Activated CD4-positive, alpha-beta T cell treated with anti-CD3 and anti-CD28 coated beads, Interleukin-2, amount 50 U/mL, for 24 hours (primary cell): Measurements from ENCODE around the gene CHI3L1.
"Not testable (repeated sequence)": the region's sequence is repeated elsewhere in the genome, so short reads cannot be mapped to it uniquely, and the experiment has no call there.

Experiments
- DNase-seq, 2 donors: peaks; one replicate each; pipeline ENCODE4 v3.0.0-alpha.2; 2020; ENCODE audit warnings: low read depth in 1 of 2, low spot score in 1 of 2

The CHI3L1 gene

DNA sequence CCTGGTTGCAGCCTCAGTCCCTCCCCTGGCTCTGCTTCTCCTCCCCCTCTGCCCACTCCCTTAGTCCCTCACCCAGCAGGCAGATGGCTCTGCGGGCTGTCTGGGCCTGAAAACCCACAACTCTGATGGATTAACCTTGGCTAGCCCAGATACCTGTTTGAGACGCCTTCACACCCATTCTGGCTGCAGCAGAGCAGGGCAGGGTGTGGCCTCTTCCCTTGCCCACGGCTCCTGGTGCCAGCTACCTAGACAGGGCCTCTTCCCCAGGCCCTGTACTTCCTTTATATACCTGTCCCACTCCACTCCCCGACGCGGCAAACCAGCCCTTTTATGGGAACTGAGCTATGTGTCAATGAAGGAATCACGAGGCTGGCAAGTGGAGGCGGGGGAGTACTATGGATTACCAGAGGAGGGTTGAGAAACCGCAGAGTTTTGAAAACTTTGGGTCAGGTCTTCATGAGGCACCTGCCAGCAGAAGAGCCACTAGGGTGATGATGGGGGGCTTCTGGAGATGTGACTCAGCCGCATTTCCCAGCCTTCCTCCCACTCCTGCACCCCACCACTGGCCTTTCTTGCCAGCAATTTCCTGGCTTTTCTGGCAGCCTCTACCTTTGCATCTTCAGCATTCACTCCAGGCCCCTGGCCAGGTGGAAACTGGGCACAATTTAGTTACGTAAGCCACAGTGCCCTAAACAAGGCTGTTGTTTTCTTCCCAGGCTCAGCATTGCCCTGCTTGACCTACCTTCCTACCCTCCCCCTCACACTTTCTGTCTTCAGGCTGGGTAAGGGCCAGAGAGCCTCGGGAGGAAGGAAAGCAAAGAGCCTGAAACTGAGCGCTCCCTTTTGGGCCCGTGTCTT is at the start of gene CHI3L1:
TSS of gene CHI3L1 (minus strand) at position 259 of the 858 bp plus-strand sequence. CDS start at position 178, 81 bp downstream.
- DNase-seq: no peak

GRCh38 chr1:203234901-203235300 is 48.4 kb upstream of the CHI3L1 start:
- not testable (repeated sequence) for DNase-seq

- no peak for DNase-seq
Measured at GRCh38 chr1:203229471-203230135, 43.1 kb upstream of the CHI3L1 start, which contains the start of gene CHIT1. Gene CHIT1 (minus strand): TSS chr1:203229673. CDS start chr1:203229636, 37 bp downstream.

GRCh38 chr1:203228670-203229069 is 42.2 kb upstream of the CHI3L1 start:
- DNase-seq: no peak

- no peak for DNase-seq
Measured at GRCh38 chr1:203227371-203228083, 41.0 kb upstream of the CHI3L1 start.

DNA sequence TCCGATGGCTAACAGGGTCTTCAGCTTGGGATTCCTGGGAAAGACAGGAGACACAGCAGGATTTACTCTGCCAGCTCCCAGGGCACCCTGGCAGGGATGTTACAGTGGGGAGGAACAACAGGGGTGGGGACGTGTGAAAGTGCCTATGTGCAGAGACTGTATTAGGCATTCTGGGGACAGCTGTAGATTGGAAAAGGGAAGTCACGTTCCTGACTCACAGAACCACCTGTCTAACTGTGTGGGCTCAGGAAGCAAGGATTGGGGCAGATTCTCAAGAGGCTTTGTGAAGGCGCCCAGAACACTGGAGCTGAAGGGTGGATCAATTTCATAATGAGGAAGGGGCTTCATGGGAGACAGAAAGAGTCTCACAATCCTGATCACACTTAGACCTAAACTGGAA is 38.6 kb upstream of the CHI3L1 start:
- DNase-seq: no peak

DNA sequence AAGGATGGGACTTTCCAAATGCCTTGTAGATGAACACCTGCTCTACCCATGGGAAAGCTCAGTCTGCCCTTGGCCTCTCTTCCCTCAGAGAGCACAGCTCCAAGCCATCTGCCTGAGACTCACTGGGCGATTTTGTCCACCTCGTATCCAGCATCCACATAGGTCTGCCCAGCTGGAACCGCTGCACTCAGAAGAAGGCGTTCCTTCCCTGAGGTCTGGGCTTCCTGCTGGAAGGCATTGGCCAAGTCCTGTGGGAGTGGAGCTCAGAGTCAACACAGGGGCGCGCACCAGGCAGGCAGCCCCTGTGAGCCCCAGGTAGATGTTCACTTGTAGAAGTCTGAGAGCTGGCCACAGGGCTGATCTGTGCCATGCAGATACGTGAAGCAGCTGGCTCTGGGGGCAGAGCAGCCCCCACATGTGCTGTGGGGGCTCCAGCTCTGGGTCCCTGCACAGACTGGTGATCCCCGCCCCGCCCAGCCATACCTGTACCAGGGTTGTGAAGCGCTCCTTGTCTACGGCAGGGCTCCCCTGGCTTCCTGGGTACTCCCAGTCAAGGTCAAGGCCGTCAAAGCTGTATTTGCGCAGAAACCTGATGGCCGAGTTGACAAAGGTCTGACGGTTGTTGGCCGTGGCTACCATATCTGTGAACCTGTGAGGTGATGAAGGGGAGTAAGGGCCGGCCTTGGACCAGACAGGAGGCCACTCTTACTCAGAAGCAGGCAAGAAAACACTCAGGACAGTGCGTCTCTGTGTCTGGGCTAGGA is 36.7 kb upstream of the CHI3L1 start:
- DNase-seq: no peak

- DNase-seq: no peak
Measured at GRCh38 chr1:203219934-203220333, 33.4 kb upstream of the CHI3L1 start.

GRCh38 chr1:203219171-203219570 is 32.7 kb upstream of the CHI3L1 start:
- no peak for DNase-seq

DNA sequence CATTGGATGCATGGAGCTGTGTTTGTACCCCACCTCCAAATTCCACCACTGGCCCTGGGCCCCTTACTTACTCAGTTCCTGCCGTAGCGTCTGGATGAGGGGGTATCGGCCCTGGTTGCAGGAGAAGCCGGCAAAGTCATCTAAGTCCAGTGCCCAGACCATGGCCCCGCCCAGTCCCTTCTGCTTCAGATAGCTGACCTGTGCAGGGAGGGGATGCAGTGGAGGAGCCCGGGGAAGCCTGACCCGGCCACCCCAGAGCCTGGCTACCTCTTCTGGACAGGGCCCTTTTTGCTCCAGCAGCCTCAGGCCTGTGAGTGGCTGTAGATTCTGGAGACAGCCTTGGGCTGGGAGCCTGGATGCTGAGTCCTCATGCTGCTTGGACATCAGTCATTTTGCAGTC is 31.2 kb upstream of the CHI3L1 start:
- DNase-seq: no peak

GRCh38 chr1:203217139-203217655 is 30.7 kb upstream of the CHI3L1 start:
- no peak for DNase-seq

DNA sequence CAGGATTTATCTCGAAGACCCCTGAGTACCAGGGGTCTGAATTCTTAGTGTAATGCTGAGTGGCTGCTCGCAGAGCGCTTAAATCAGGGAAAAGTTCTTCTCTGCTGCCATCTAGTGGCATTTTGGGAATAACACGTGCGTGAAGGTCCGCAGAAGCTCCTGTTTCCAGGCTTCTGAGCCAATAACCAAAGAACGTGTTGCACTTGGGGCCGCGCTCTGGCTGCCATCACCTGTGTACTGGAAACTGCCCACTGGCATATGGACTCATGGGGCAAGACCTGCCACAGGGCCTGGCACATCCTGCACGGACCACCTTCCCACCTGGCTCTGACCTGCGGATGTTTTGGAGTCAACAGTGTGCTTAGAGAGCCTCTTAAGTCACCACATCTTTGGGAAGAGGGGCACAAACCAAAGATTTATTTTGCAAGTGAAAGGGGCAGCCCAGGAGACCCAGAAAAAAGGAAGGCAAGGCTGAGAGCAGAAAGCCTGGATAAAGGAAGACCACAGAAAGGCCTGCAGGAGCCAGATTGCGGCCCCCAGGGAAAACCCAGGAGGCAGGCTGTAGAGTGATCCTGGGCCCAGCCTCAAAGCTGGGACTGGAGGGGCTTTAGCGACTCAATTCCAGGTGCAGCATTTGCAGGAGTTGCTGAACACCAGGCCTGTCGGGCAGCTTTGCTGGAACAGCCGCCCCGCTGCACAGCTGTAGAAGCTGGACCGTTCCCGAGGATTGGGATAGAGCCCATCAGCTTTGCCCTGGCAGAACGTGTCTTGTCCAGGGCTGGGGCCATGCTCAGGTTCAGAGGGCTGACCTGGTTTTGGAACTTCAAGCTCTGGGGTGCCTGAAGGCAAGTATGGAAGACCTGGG is 30.0 kb upstream of the CHI3L1 start:
- DNase-seq: peak; percentile 17 to 47

DNA sequence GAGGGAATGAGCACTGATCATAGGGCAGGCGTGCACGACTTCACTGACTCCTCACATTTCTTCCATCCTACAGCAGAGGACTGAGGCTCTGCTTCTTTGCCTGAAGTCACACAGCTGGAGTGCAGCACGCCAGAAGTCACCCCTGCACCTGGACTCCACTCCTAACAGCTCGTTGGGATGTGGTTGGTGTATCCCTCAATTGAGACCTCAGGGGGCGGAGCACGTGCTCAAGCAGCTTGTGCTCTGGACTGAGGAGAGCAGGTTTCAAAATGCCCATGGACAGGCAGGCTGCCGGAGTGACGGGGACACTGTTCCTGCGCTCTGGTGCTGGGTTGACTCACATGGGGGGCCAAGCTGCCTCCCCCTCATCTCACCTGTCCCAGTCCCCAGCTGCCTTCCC is 29.1 kb upstream of the CHI3L1 start:
- DNase-seq: no peak

DNA sequence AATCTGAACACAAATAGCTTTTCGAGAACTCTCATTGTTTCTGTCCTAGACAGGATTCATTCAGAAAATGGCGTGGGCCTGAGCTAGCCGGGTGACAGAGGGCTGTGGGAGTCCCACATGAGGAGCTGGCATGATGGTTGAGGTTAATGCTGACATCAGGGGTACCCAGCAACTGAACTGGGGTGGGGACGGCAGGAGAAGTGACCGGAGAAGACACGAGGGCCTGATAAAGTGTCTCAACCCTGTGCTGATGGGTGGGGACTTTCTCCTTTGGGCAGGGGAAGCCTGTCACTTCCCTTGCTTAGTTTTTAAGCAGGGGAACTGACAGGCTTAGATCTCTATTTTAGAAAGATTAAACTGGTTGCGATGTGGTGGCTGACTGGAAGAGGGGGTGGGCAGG is 28.4 kb upstream of the CHI3L1 start:
- no peak for DNase-seq

DNA sequence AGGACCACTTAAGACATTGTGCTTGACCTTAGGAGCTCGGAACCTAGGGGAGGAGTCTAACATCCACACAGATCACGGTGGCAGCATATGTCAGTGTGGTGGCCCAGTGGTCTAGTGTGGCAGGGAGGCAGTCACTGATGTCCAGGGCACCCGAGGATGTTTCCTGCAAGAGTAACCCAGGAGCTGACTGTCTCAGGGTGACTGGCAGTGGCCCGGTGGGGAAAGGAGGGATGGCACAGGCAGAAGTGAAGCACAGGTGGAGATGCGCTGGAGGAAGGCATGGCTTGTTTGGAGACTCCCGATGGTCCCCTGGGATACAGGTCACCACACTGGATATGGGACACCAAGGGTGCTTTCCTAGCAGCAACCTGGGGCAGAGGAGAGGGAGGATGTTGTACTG is 26.6 kb upstream of the CHI3L1 start:
- no peak for DNase-seq

DNA sequence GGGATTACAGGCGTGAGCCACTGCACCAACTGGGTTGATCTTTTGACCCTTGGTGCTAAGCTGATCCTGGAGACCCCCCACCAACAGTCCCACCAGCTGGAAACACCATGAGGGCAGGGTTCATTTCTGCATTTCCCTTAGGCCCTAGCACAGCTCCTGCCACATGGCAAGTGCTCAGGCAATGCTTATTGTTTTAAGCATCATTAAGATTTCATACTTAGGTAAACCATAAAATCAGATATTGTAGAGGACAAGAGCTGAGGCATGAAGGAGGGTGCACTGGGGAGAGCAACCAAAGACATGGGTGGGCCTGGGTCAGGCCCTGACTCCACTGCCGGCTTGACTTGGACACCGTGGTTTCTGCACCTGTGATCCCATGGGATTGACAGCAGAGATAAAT is 25.3 kb upstream of the CHI3L1 start:
- DNase-seq: no peak

GRCh38 chr1:203210988-203211387 is 24.5 kb upstream of the CHI3L1 start:
- no peak for DNase-seq

DNA sequence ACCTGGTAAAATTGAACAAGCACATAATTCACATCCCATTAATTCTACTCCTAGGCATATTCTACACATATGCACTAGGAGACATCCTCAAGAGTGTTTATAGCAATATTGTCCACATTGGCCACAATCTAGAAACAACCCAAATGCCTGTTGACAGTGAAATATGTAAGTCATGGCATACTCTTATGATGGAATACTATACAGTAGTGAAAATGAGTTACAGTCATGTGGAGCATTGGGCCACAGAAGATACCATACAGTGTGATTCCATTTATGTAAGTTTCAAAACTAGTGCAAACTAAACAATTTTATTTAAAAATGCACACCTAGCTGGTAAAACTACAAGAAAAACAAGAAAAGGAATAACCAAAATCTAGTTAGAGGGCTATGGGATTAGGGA is 23.8 kb upstream of the CHI3L1 start:
- DNase-seq: no peak

GRCh38 chr1:203208181-203208580 is 21.7 kb upstream of the CHI3L1 start:
- no peak for DNase-seq

- DNase-seq: no peak
Measured at GRCh38 chr1:203207751-203208150, 21.2 kb upstream of the CHI3L1 start.
